H1 (cell line): ENCODE measurements around the gene NOL4L. TPM values are rescaled to one million over a fixed set of nuclear protein-coding genes. Genes with fewer than 3 reads are reported as not detected.

ENCODE experiments used
- CTCF ChIA-PET: fragments of 300-600 bp; sonication (Branson Sonifier 250); formaldehyde crosslinking; loops from one replicate; lab custom pipeline; 2021; ENCODE audit not compliant: partially characterized antibody; lab: Charles Lee
- POLR2A ChIA-PET: fragments of 300-600 bp; sonication (Branson Sonifier 250); formaldehyde crosslinking; loops from one replicate; lab custom pipeline; 2021; ENCODE audit warnings: inconsistent platforms; ENCODE audit not compliant: partially characterized antibody; lab: Charles Lee
- DNase-seq, 2 experiments: peaks; one replicate each; pipeline versions ENCODE4 v3.0.0 to v3.0.0-alpha.2; 2010 to 2022; ENCODE audit warnings: low spot score in 2 of 2, low read depth in 1 of 2, mixed read lengths in 1 of 2
- FAIRE-seq: peaks from 2 replicates; lab custom pipeline; 2011; peaks lifted over from hg19 to GRCh38; lab: Jason Lieb, UNC
- H2AFZ ChIP-seq: 2 replicates; pipeline ENCODE4 v1.8.1; 2012; ENCODE audit warnings: low read length, inconsistent platforms
- H2AK5ac ChIP-seq: 2 replicates; pipeline ENCODE4 v1.6.1; 2013; ENCODE audit warnings: low read depth, low read length
- H2BK120ac ChIP-seq: replicated peaks from 2 replicates; pipeline ENCODE3; 2013; ENCODE audit warnings: low read depth, low read length, inconsistent platforms
- H2BK12ac ChIP-seq: 2 replicates; pipeline ENCODE4 v1.6.1; 2013; ENCODE audit warnings: low read depth, low read length
- H2BK15ac ChIP-seq: 2 replicates; pipeline ENCODE4 v1.6.1; 2013; ENCODE audit warnings: low read length
- H2BK20ac ChIP-seq: 2 replicates; pipeline ENCODE4 v1.6.1; 2013; ENCODE audit warnings: low read length
- H2BK5ac ChIP-seq: 2 replicates; pipeline ENCODE4 v1.6.1; 2013; ENCODE audit warnings: low read depth, low read length
- H3K14ac ChIP-seq: 2 replicates; pipeline ENCODE4 v1.6.1; 2013; ENCODE audit warnings: inconsistent platforms; ENCODE audit not compliant: insufficient read length
- H3K18ac ChIP-seq: 2 replicates; pipeline ENCODE4 v1.6.1; 2013; ENCODE audit warnings: low read length; ENCODE audit errors: extremely low read depth
- H3K23ac ChIP-seq: 2 replicates; pipeline ENCODE4 v1.6.1; 2013; ENCODE audit warnings: inconsistent platforms; ENCODE audit not compliant: insufficient read length
- H3K23me2 ChIP-seq: 2 replicates; pipeline ENCODE4 v1.6.1; 2013; ENCODE audit warnings: low read depth, low read length
- H3K27ac ChIP-seq: 2 replicates; pipeline ENCODE4 v1.6.1; 2011; ENCODE audit warnings: low read depth, low read length, inconsistent platforms
- H3K27me3 ChIP-seq, 4 experiments: replicated peaks in 1 of 4; 1 replicate in 1 of 4; 2 replicates in 3 of 4; pipeline versions ENCODE4 v1.6.1 to v1.8.1; 2011 to 2013; ENCODE audit warnings: low read length in 3 of 4, mild to moderate bottlenecking in 3 of 4, inconsistent platforms in 2 of 4, mixed read lengths in 2 of 4, moderate library complexity in 1 of 4; ENCODE audit not compliant: control insufficient read depth in 3 of 4, insufficient read depth in 3 of 4; ENCODE audit errors: extremely low read depth in 1 of 4
- H3K36me3 ChIP-seq, 4 experiments: 2 replicates each; pipeline versions ENCODE4 v1.6.1 to v1.8.1; 2011 to 2013; ENCODE audit warnings: mild to moderate bottlenecking in 4 of 4, low read length in 3 of 4, moderate library complexity in 2 of 4, control low read depth in 1 of 4, inconsistent platforms in 1 of 4; ENCODE audit not compliant: insufficient read depth in 4 of 4, control insufficient read depth in 2 of 4
- H3K4ac ChIP-seq: replicated peaks from 2 replicates; pipeline ENCODE3; 2013; ENCODE audit warnings: low read length, low read depth, mixed read lengths, inconsistent platforms; ENCODE audit not compliant: insufficient read length
- H3K4me1 ChIP-seq, 4 experiments: replicated peaks in 1 of 4; 1 replicate in 1 of 4; 2 replicates in 3 of 4; pipeline versions ENCODE4 v1.6.1 to v1.8.1; 2011 to 2013; ENCODE audit warnings: low read length in 3 of 4, inconsistent platforms in 2 of 4, mixed read lengths in 1 of 4; ENCODE audit not compliant: insufficient read depth in 4 of 4, control insufficient read depth in 3 of 4
- H3K4me2 ChIP-seq, 2 experiments: 2 replicates each; pipeline versions ENCODE4 v1.6.1 to v1.8.1; 2011 to 2013; ENCODE audit warnings: low read depth in 2 of 2, low read length in 2 of 2, control low read depth in 1 of 2, inconsistent platforms in 1 of 2, mild to moderate bottlenecking in 1 of 2; ENCODE audit not compliant: insufficient read depth in 1 of 2
- H3K4me3 ChIP-seq, 4 experiments: fragments of 200-600, 300-600 bp in 1 of 4; sonication (generic), shearing (Covaris generic), sonication (Bioruptor Twin) in 1 of 4; 2 replicates each; pipeline versions ENCODE4 v1.5.1 to v1.8.1; 2011 to 2016; ENCODE audit warnings: low read length in 4 of 4, low read depth in 3 of 4, control low read depth in 2 of 4, inconsistent platforms in 2 of 4, mild to moderate bottlenecking in 2 of 4, mixed read lengths in 1 of 4, moderate library complexity in 1 of 4; ENCODE audit not compliant: insufficient read depth in 2 of 4; ENCODE audit errors: extremely low read depth in 1 of 4
- H3K56ac ChIP-seq: replicated peaks from 2 replicates; pipeline ENCODE3; 2013; ENCODE audit warnings: low read depth, mild to moderate bottlenecking, mixed read lengths, low read length, inconsistent platforms; ENCODE audit not compliant: insufficient read length
- H3K79me1 ChIP-seq: 2 replicates; pipeline ENCODE4 v1.6.1; 2013; ENCODE audit warnings: low read depth, low read length, control low read depth
- H3K79me2 ChIP-seq, 2 experiments: 2 replicates each; pipeline versions ENCODE4 v1.6.1 to v1.8.1; 2012 to 2013; ENCODE audit warnings: low read length in 2 of 2, mild to moderate bottlenecking in 2 of 2, inconsistent platforms in 1 of 2; ENCODE audit not compliant: insufficient read depth in 2 of 2, control insufficient read depth in 1 of 2
- H3K9ac ChIP-seq, 4 experiments: replicated peaks in 1 of 4; 1 replicate in 1 of 4; 2 replicates in 3 of 4; pipeline versions ENCODE4 v1.6.1 to v1.8.1; 2011 to 2013; ENCODE audit warnings: low read depth in 3 of 4, low read length in 3 of 4, control low read depth in 2 of 4, mild to moderate bottlenecking in 2 of 4, moderate library complexity in 2 of 4, inconsistent platforms in 1 of 4; ENCODE audit errors: extremely low read depth in 1 of 4
- H3K9me3 ChIP-seq, 2 experiments: 2 replicates each; pipeline versions ENCODE4 v1.6.1 to v1.8.1; 2012 to 2013; ENCODE audit warnings: mild to moderate bottlenecking in 2 of 2, moderate library complexity in 2 of 2, control low read depth in 1 of 2, inconsistent platforms in 1 of 2, low read depth in 1 of 2, low read length in 1 of 2, mixed read lengths in 1 of 2; ENCODE audit not compliant: insufficient read depth in 2 of 2
- H4K20me1 ChIP-seq, 2 experiments: replicated peaks in 1 of 2; 2 replicates each; pipeline versions ENCODE3 to v1.8.1; 2011 to 2013; ENCODE audit warnings: inconsistent platforms in 2 of 2, low read length in 2 of 2, mild to moderate bottlenecking in 1 of 2; ENCODE audit not compliant: insufficient read depth in 2 of 2, control insufficient read depth in 1 of 2
- H4K5ac ChIP-seq: 2 replicates; pipeline ENCODE4 v1.6.1; 2013; ENCODE audit warnings: low read length, low read depth, mixed read lengths, inconsistent platforms; ENCODE audit not compliant: insufficient read length
- H4K8ac ChIP-seq: 2 replicates; pipeline ENCODE4 v1.8.0; 2013; ENCODE audit warnings: mild to moderate bottlenecking, moderate library complexity, low read length, inconsistent platforms; ENCODE audit not compliant: insufficient read depth; ENCODE audit errors: extremely low read depth
- H4K91ac ChIP-seq: replicated peaks from 2 replicates; pipeline ENCODE3; 2013; ENCODE audit warnings: low read length, mixed read lengths, inconsistent platforms; ENCODE audit not compliant: insufficient read length
- BACH1 ChIP-seq: IDR thresholded peaks from 2 replicates; pipeline ENCODE4 v1.6.1; 2012; ENCODE audit warnings: low read length, improper control_type of control experiment
- CBX8 ChIP-seq: fragments of 300-800, 300-1000 bp; sonication (generic); IDR thresholded peaks from 2 replicates; pipeline ENCODE4 v1.7.1; 2016; ENCODE audit warnings: low read depth, low read length, borderline replicate concordance
- CEBPB ChIP-seq: IDR thresholded peaks from 2 replicates; pipeline ENCODE4 v1.6.1; 2012; ENCODE audit warnings: low read depth, low read length
- CTBP2 ChIP-seq: IDR thresholded peaks from 2 replicates; pipeline ENCODE4 v1.7.0; 2011; ENCODE audit warnings: borderline replicate concordance, mild to moderate bottlenecking, moderate library complexity, mixed read lengths, low read length; ENCODE audit not compliant: insufficient read depth, insufficient read length
- EZH2 ChIP-seq: fragments of 200-600 bp; sonication (generic); IDR thresholded peaks from 2 replicates; pipeline ENCODE4 v1.7.1; 2012; ENCODE audit warnings: low read depth, mild to moderate bottlenecking, moderate library complexity, low read length, inconsistent platforms; ENCODE audit not compliant: severe bottlenecking
- GABPA ChIP-seq: IDR thresholded peaks from 2 replicates; pipeline ENCODE4 v1.6.1; 2011; ENCODE audit warnings: mild to moderate bottlenecking, low read length, moderate library complexity, borderline replicate concordance; ENCODE audit not compliant: insufficient read depth
- HDAC6 ChIP-seq: IDR thresholded peaks from one replicate; pipeline ENCODE4 v1.7.1; 2012; ENCODE audit warnings: low read depth, mild to moderate bottlenecking, inconsistent platforms, low read length, moderate library complexity
- MAX ChIP-seq: IDR thresholded peaks from 2 replicates; pipeline ENCODE4 v1.6.1; 2012; ENCODE audit warnings: inconsistent platforms
- POLR2AphosphoS5 ChIP-seq: IDR thresholded peaks from 2 replicates; pipeline ENCODE4 v1.6.1; 2011; ENCODE audit warnings: low read depth, low read length
- POU5F1 ChIP-seq: IDR thresholded peaks from 2 replicates; pipeline ENCODE4 v1.6.1; 2011; ENCODE audit warnings: low read depth, mild to moderate bottlenecking, low read length, moderate library complexity
- SUZ12 ChIP-seq: fragments of 200-600 bp; sonication (generic); IDR thresholded peaks from 2 replicates; pipeline ENCODE4 v1.6.1; 2012; ENCODE audit warnings: mild to moderate bottlenecking, inconsistent platforms, low read length, moderate library complexity, mixed read lengths
- TAF1 ChIP-seq: IDR thresholded peaks from 2 replicates; pipeline ENCODE4 v1.6.1; 2011; ENCODE audit warnings: mild to moderate bottlenecking, low read depth, low read length
- TBP ChIP-seq: IDR thresholded peaks from 2 replicates; pipeline ENCODE4 v1.6.1; 2011; ENCODE audit warnings: low read depth, low read length, improper control_type of control experiment
- TCF12 ChIP-seq: IDR thresholded peaks from 2 replicates; pipeline ENCODE4 v1.6.1; 2011; ENCODE audit warnings: low read depth, mild to moderate bottlenecking, low read length
- YY1 ChIP-seq: IDR thresholded peaks from 2 replicates; pipeline ENCODE4 v1.6.1; 2011; ENCODE audit warnings: low read depth, mild to moderate bottlenecking, low read length
- WGBS, 2 experiments: shearing (Covaris generic) in 1 of 2; methylation state at CpG; one replicate each; pipeline versions ENCODE4 v1.1.6 to v1.1.7; 2013 to 2015; ENCODE audit warnings: low lambda C conversion rate in 2 of 2, mixed read lengths in 2 of 2, inconsistent platforms in 1 of 2, low coverage in 1 of 2, missing lambda C conversion rate in 1 of 2; ENCODE audit not compliant: insufficient replicate concordance in 2 of 2, insufficient coverage in 1 of 2, insufficient read length in 1 of 2; ENCODE audit errors: extremely low coverage in 1 of 2, missing lambda C conversion rate in 1 of 2; 5-methylcytosine and 5-hydroxymethylcytosine counted together
- polyA plus RNA-seq, 7 experiments: library from polyadenylated mRNA; depleted of rRNA in 3 of 7; stranded (reverse) in 5 of 7; unstranded in 2 of 7; fragments of >200 nt in 5 of 7; fragments of 200-250 nt in 2 of 7; gene quantifications; 1 replicate in 5 of 7; 2 replicates in 1 of 7; 4 replicates in 1 of 7; pipeline versions ENCODE4 v1.2.1 to v1.2.3, GENCODE V29; 2011 to 2013; ENCODE audit warnings: missing spikeins in 2 of 7, mixed read lengths in 2 of 7
- total RNA-seq: library from RNA; stranded (reverse); fragmentation: NEBNext Ultra II Directional; extraction: Animal tissue kit (Norgen Biotek cat#: 25700); gene quantifications from 2 replicates; pipeline ENCODE4 v1.2.1, GENCODE V29; 2021

Gene NOL4L
- total and polyA plus RNA-seq, 2 of the 8 experiments (the other 6 are each of a cell fraction or from before 2014, with no cell fraction given), result 15.3 to 23.7 TPM

GRCh38 chr20:32478576-32478975 is 106.6 kb downstream of the NOL4L start:
- H2BK5ac ChIP-seq, result no peak overlapping the region
- H3K14ac ChIP-seq, result no peak overlapping the region
- no peak overlapping the region for H3K18ac ChIP-seq
- H3K9ac ChIP-seq, result no peak overlapping the region
- H3K9me3 ChIP-seq, result no peaks in the 10 kb centered on the region
- ChIA-PET CTCF (interaction anchor here (0.7 to 1.4 kb wide), 3 partner anchors 13 to 145 kb away, joined by 3 to 5 read pairs (median 3); no protein-coding TSS in a partner anchor), POLR2A (interaction anchor here (0.6 to 4.8 kb wide), 3 partner anchors 11 to 810 kb away, joined by 4 to 21 read pairs (median 5); no protein-coding TSS in a partner anchor)
- H3K56ac ChIP-seq, result no peak overlapping the region
- H2AFZ ChIP-seq, result no peak overlapping the region
- no peak overlapping the region for H4K8ac ChIP-seq
- H2BK120ac ChIP-seq, result no peak overlapping the region
- peaks cover 34 to 82% of the 10 kb centered on the region in 2 experiments for H3K79me2 ChIP-seq
- no peak overlapping the region for H3K4me3 ChIP-seq
- no peak overlapping the region for H2BK12ac ChIP-seq
- H3K79me1 ChIP-seq, result peaks cover 28% of the 10 kb centered on the region
- no peak overlapping the region for H2BK20ac ChIP-seq
- H4K5ac ChIP-seq, result no peak overlapping the region
- no peak overlapping the region for H3K4ac ChIP-seq
- 90% methylated on average over 7 of the region's 7 CpGs; no CpG with 5 or more reads in 1 of the 2 experiments for WGBS, 2 experiments
- peaks cover 17 to 51% of the 10 kb centered on the region in 2 experiments for H4K20me1 ChIP-seq
- peaks cover 22 to 50% (median 41%) of the 10 kb centered on the region in 4 experiments for H3K4me1 ChIP-seq
- no peak overlapping the region for H3K23ac ChIP-seq
- H3K23me2 ChIP-seq, result no peaks in the 10 kb centered on the region; the same call in 1 of the 2 replicates
- no peak overlapping the region for H2AK5ac ChIP-seq
- no peak overlapping the region for H3K4me2 ChIP-seq
- H4K91ac ChIP-seq, result no peak overlapping the region
- no peak overlapping the region for H3K27ac ChIP-seq
- FAIRE-seq, result no peak
- H2BK15ac ChIP-seq, result no peak overlapping the region
- no peaks in the 10 kb centered on the region for H3K27me3 ChIP-seq
- peaks cover 0 to 3% (median 0%) of the 10 kb centered on the region in 4 experiments; a peak in 1 of 8 replicates for H3K36me3 ChIP-seq
- no peak for DNase-seq
- no peak for TF ChIP-seq TCF12
- no peak for TF ChIP-seq EZH2
- no peak for TF ChIP-seq MAX
- TF ChIP-seq YY1, result no peak
- TF ChIP-seq SUZ12, result no peak
- no peak for TF ChIP-seq POU5F1
- TF ChIP-seq HDAC6, result no peak
- TF ChIP-seq CTBP2, result no peak
- TF ChIP-seq BACH1, result no peak
- no peak for TF ChIP-seq CEBPB
- no peak for TF ChIP-seq CBX8
- TF ChIP-seq POLR2AphosphoS5, result no peak
- no peak for TF ChIP-seq GABPA
- TF ChIP-seq TAF1, result no peak
- no peak for TF ChIP-seq TBP
